Tibial nerve (tissue), 4 donors: ENCODE data around the gene CREBL2. TPM values are rescaled to one million over a fixed set of nuclear protein-coding genes. Genes with fewer than 3 reads are reported as not detected.

Source experiments
- DNase-seq, 2 donors: peaks; one replicate each; pipeline ENCODE4 v3.0.0-alpha.2; 2019; ENCODE audit warnings: low spot score in 2 of 2
- H3K27ac ChIP-seq, 4 donors: fragments of 200-600 bp; sonication (generic) in 3 of 4; one replicate each; pipeline ENCODE4 v1.5.1; 2017 to 2019; ENCODE audit warnings: mild to moderate bottlenecking in 1 of 4
- H3K27me3 ChIP-seq, 2 donors: fragments of 200-600 bp; sonication (generic) in 1 of 2; one replicate each; pipeline versions ENCODE4 v1.5.1 to v1.6.0; 2017 to 2019
- H3K36me3 ChIP-seq, 3 donors: fragments of 200-600 bp; sonication (generic); one replicate each; pipeline ENCODE4 v1.5.1; 2018 to 2019
- H3K4me1 ChIP-seq, 4 donors: fragments of 200-600 bp; sonication (generic) in 3 of 4; one replicate each; pipeline ENCODE4 v1.5.1; 2017 to 2019
- H3K4me3 ChIP-seq, 4 donors: fragments of 200-600 bp; sonication (generic) in 3 of 4; one replicate each; pipeline ENCODE4 v1.5.1; 2017 to 2019; ENCODE audit warnings: mild to moderate bottlenecking in 1 of 4, moderate library complexity in 1 of 4
- H3K9me3 ChIP-seq, 4 donors: fragments of 200-600 bp; sonication (generic) in 3 of 4; one replicate each; pipeline ENCODE4 v1.5.1; 2017 to 2019
- EP300 ChIP-seq, 2 donors: sonication (generic); formaldehyde crosslinking; IDR thresholded peaks; one replicate each; pipeline ENCODE4 v1.6.1; 2017; ENCODE audit warnings: antibody characterized with exemption in 2 of 2, mild to moderate bottlenecking in 1 of 2
- POLR2A ChIP-seq, 2 donors: fragments of 450-650 bp; IDR thresholded peaks; one replicate each; pipeline ENCODE4 v1.6.1; 2017; ENCODE audit warnings: antibody characterized with exemption in 2 of 2, mild to moderate bottlenecking in 2 of 2, moderate library complexity in 2 of 2
- WGBS, 2 donors: methylation state at CpG; one replicate each; pipeline ENCODE4 v1.1.5; 2018; 5-methylcytosine and 5-hydroxymethylcytosine counted together
- total RNA-seq, 4 donors: library from RNA; depleted of rRNA; stranded (reverse); fragments of >200 nt; gene quantifications; one replicate each; pipeline ENCODE4 v1.1.0, GENCODE V29; 2016
- TF ChIP-seq, protein P1 (sequence below), 5 experiments: fragments of 200-600 bp in 3 of 5; fragments of 450-650 bp in 2 of 5; sonication (generic) in 3 of 5; IDR thresholded peaks; one replicate each; pipeline ENCODE4 v1.5.1; 2016 to 2019; ENCODE audit warnings: antibody characterized with exemption in 5 of 5, mild to moderate bottlenecking in 3 of 5, moderate library complexity in 2 of 5

CREBL2 gene
- total RNA-seq, 4 donors from 2014 or later = 39.9 to 74.7 (median 52.9) TPM

DNA sequence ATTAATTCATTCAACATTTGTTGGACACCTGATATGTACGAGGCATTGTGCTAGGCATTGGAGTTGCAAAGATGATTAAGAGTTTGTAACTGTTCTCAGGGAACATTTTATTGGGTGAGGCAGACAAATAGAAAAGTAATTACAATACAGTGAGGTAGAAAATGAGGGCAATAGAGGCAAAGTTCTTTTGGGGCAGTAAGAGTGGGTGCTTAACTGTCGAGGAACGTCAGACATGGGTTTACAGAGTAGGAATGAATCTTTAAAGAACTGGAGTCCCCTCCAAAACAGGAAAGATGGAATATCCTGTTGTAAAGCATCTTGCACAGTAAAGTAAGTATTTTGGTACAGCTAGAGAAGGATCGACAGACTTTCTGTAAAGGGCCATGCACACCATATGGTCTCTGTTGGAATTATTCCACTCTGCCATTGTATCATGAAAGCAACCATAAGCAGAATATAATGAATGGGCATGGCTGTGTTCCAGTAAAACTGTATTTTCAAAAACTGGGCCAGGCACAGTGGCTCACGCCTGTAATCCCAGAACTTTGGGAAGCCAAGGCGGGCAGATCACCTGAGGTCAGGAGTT lies 9.1 kb downstream of the CREBL2 start:
- H3K27ac ChIP-seq = no peak overlapping the region
- no peak for DNase-seq
- 91 to 96% methylated on average over 6 of the region's 6 CpGs for WGBS, 2 donors
- TF ChIP-seq, protein P1, sequence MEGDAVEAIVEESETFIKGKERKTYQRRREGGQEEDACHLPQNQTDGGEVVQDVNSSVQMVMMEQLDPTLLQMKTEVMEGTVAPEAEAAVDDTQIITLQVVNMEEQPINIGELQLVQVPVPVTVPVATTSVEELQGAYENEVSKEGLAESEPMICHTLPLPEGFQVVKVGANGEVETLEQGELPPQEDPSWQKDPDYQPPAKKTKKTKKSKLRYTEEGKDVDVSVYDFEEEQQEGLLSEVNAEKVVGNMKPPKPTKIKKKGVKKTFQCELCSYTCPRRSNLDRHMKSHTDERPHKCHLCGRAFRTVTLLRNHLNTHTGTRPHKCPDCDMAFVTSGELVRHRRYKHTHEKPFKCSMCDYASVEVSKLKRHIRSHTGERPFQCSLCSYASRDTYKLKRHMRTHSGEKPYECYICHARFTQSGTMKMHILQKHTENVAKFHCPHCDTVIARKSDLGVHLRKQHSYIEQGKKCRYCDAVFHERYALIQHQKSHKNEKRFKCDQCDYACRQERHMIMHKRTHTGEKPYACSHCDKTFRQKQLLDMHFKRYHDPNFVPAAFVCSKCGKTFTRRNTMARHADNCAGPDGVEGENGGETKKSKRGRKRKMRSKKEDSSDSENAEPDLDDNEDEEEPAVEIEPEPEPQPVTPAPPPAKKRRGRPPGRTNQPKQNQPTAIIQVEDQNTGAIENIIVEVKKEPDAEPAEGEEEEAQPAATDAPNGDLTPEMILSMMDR (IDR thresholded peaks at IDR 0.05) = no peak
- TF ChIP-seq POLR2A (IDR thresholded peaks at IDR 0.05) = no peak
- TF ChIP-seq EP300 (IDR thresholded peaks at IDR 0.05) = no peak
- H3K27me3 ChIP-seq = no peaks in the 10 kb centered on the region
- H3K36me3 ChIP-seq = peaks cover 0 to 41% (median 0%) of the 10 kb centered on the region in 3 donors
- peaks cover 0 to 33% (median 7%) of the 10 kb centered on the region in 4 donors for H3K4me1 ChIP-seq
- H3K9me3 ChIP-seq = peaks cover 0 to 9% (median 0%) of the 10 kb centered on the region in 4 donors
- H3K4me3 ChIP-seq = no peak overlapping the region

DNA sequence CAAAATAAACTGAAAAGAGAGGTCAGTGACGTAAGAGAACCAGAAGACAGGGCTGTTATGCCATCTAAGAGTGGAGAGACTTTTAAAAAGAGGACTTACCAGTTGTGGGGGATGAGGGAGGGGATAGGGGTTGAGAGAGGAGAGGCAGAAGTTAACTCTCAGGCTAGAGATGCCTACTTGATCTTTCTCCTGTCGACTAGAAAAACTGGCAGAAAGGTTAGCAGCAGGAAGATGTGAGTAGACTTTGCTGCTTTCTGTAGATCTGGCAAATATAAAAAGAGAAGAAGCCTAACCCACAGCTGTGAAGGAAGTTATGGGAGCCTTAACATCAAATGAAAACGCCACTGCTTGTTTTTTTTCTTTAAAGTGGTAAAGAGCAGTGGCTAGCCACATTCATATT lies 10.7 kb downstream of the CREBL2 start:
- peaks cover 0 to 9% (median 0%) of the 10 kb centered on the region in 4 donors for H3K9me3 ChIP-seq
- no peaks in the 10 kb centered on the region for H3K27me3 ChIP-seq
- no peak for DNase-seq
- TF ChIP-seq EP300 (IDR thresholded peaks at IDR 0.05) (no peak), POLR2A (IDR thresholded peaks at IDR 0.05) (no peak)
- TF ChIP-seq, protein P1 (IDR thresholded peaks at IDR 0.05) = no peak
- peaks cover 0 to 17% (median 3%) of the 10 kb centered on the region in 4 donors for H3K4me1 ChIP-seq
- peak overlapping the region in 3 of 4 donors; percentile 9 to 29 (median 13) for H3K27ac ChIP-seq
- whole genome bisulfite sequencing, 2 donors = 62 to 68% methylated on average over 3 of the region's 3 CpGs
- H3K36me3 ChIP-seq = peaks cover 0 to 41% (median 0%) of the 10 kb centered on the region in 3 donors
- H3K4me3 ChIP-seq = no peak overlapping the region

- H3K27ac ChIP-seq = no peak overlapping the region
- H3K9me3 ChIP-seq = peaks cover 0 to 9% (median 0%) of the 10 kb centered on the region in 4 donors
- WGBS, 2 donors = 56 to 76% methylated on average over 5 of the region's 5 CpGs
- peaks cover 0 to 25% (median 0%) of the 10 kb centered on the region in 3 donors for H3K36me3 ChIP-seq
- no peak overlapping the region for H3K4me3 ChIP-seq
- no peaks in the 10 kb centered on the region for H3K27me3 ChIP-seq
- TF ChIP-seq POLR2A (IDR thresholded peaks at IDR 0.05) = no peak
- no peak for TF ChIP-seq EP300 (IDR thresholded peaks at IDR 0.05)
- TF ChIP-seq, protein P1 (IDR thresholded peaks at IDR 0.05) = no peak
- H3K4me1 ChIP-seq = peaks cover 0 to 19% (median 3%) of the 10 kb centered on the region in 4 donors
- no peak for DNase-seq
Observed at GRCh38 chr12:12624498-12624992, 12.9 kb downstream of the CREBL2 start.

DNA sequence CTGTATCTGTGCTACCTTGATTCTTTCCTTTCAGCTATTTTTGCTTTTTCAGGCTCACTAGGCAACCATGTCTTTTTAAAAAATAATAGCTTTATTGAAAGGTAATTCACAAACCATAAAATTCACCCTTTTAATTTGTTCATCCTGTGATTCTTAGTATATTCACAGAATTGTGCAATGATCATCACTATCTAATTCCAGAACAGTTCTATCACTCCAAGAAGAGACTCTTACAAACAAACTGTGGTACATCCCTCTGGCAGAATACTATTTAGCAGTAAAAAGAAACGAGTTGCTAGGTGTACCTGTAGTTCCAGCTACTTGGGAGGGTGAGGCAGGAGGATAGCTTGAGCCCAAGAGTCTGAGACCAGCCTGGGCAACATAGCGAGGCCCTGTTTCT lies 14.8 kb downstream of the CREBL2 start:
- Histone ChIP-seq H3K27ac (no peak overlapping the region), H3K36me3 (peaks cover 0 to 16% (median 0%) of the 10 kb centered on the region in 3 donors), H3K4me3 (no peak overlapping the region), H3K27me3 (no peaks in the 10 kb centered on the region), H3K4me1 (peaks cover 0 to 28% (median 8%) of the 10 kb centered on the region in 4 donors), H3K9me3 (peaks cover 0 to 9% (median 0%) of the 10 kb centered on the region in 4 donors)
- 91 to 93% methylated on average over 2 of the region's 2 CpGs for WGBS, 2 donors
- TF ChIP-seq EP300 (IDR thresholded peaks at IDR 0.05) (no peak), POLR2A (IDR thresholded peaks at IDR 0.05) (no peak)
- TF ChIP-seq, protein P1 (IDR thresholded peaks at IDR 0.05) = no peak
- DNase-seq = no peak

DNA sequence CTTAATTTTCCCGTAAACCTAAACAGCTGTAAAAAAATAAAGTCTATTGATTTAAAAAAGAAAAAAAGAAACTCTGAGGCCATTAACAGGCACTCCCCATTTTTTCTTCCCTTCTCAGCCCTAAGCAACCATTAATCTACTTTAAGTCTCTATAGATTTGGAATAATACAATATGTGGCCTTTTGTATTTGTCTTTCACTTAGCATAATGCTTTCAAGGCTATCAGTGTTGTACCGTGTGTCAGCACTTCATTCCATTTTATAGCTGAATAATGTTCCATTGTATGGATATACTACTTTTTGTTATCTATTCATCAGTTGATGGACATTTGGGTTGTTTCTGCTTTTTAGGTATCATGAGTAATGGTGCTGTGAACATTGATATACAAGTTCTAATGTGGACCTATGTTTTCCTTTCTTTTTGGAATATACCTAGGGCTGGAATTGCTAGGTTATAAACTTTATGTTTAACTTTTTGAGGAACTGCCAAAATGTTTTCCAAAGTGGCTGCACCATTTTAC lies 15.7 kb downstream of the CREBL2 start:
- H3K27ac ChIP-seq = no peak overlapping the region
- TF ChIP-seq POLR2A (IDR thresholded peaks at IDR 0.05) (no peak), EP300 (IDR thresholded peaks at IDR 0.05) (no peak)
- TF ChIP-seq, protein P1 (IDR thresholded peaks at IDR 0.05) = no peak
- H3K4me3 ChIP-seq = no peak overlapping the region
- DNase-seq = no peak
- H3K9me3 ChIP-seq = peaks cover 0 to 9% (median 0%) of the 10 kb centered on the region in 4 donors
- no peaks in the 10 kb centered on the region for H3K27me3 ChIP-seq
- H3K4me1 ChIP-seq = peaks cover 0 to 23% (median 6%) of the 10 kb centered on the region in 4 donors
- 74 to 75% methylated on average over 2 of the region's 2 CpGs for WGBS, 2 donors
- peaks cover 0 to 16% (median 0%) of the 10 kb centered on the region in 3 donors for H3K36me3 ChIP-seq
